VCaP (cell line): Measurements from ENCODE around the gene TEK.

ENCODE experiments used
- H3K27ac ChIP-seq: fragments of 450-650 bp; 2 replicates; pipeline ENCODE4 v1.5.1; 2017
- TF ChIP-seq, protein P1 (sequence below): fragments of 450-650 bp; conservative IDR thresholded peaks from 2 replicates; pipeline ENCODE4 v1.5.1; 2017; ENCODE audit warnings: mild to moderate bottlenecking, moderate library complexity

The TEK gene

GRCh38 chr9:27145143-27145542 is 36.1 kb downstream of the TEK start:
- no peak overlapping the region for H3K27ac ChIP-seq
- TF ChIP-seq, protein P1, sequence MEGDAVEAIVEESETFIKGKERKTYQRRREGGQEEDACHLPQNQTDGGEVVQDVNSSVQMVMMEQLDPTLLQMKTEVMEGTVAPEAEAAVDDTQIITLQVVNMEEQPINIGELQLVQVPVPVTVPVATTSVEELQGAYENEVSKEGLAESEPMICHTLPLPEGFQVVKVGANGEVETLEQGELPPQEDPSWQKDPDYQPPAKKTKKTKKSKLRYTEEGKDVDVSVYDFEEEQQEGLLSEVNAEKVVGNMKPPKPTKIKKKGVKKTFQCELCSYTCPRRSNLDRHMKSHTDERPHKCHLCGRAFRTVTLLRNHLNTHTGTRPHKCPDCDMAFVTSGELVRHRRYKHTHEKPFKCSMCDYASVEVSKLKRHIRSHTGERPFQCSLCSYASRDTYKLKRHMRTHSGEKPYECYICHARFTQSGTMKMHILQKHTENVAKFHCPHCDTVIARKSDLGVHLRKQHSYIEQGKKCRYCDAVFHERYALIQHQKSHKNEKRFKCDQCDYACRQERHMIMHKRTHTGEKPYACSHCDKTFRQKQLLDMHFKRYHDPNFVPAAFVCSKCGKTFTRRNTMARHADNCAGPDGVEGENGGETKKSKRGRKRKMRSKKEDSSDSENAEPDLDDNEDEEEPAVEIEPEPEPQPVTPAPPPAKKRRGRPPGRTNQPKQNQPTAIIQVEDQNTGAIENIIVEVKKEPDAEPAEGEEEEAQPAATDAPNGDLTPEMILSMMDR = no peak

DNA sequence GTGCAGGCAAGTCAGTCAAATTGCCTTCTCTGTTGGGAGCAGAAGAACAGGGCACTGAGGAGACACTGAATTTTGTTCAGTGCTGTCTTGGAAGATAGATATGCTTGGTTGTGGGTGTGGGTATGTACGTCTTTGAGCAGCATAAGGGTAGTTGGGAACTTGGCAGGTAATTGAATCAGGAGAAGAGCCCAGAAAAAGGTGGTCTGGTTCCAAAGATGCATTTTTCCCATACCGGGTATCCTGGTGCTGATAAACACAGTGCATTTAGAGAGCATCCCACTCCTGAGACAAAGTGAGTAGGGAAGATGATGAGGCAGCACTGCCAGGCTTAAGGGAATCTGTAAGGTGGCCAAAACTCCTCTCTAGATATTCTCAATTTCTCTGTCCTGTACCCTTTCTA is 40.6 kb downstream of the TEK start:
- TF ChIP-seq, protein P1 = no peak
- H3K27ac ChIP-seq = no peak overlapping the region

DNA sequence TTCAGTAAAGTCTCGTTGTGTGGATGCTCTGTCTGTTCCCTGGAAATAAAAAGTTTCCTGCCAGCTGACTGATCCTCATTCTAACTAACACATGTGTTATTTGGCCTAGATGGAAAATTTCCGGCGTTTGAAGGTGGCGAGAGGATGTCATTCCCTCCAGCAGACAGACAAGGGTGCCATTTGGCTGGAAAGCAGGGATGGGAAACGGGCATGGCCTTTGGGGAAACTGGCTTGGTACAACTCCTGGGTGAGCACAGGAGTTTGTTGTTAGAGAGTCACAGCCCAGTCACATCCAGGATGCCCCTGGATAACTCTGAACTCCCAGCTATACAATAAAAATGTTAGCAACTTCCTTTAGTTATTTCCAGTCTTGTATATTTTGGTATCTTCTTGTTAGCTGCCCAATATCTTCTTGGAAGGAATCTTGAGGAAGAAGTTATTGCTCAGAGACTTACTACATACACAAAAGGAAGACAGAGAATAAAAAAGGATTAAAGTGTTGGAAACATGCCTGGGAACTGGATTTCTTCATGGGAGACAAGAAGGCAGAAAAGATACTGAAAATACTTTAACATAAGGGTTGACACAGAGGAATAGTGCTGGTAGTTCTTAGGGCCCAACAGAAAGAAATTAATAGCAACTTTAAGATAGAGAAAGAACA is 41.9 kb downstream of the TEK start:
- no peak overlapping the region for H3K27ac ChIP-seq
- TF ChIP-seq, protein P1 = no peak

DNA sequence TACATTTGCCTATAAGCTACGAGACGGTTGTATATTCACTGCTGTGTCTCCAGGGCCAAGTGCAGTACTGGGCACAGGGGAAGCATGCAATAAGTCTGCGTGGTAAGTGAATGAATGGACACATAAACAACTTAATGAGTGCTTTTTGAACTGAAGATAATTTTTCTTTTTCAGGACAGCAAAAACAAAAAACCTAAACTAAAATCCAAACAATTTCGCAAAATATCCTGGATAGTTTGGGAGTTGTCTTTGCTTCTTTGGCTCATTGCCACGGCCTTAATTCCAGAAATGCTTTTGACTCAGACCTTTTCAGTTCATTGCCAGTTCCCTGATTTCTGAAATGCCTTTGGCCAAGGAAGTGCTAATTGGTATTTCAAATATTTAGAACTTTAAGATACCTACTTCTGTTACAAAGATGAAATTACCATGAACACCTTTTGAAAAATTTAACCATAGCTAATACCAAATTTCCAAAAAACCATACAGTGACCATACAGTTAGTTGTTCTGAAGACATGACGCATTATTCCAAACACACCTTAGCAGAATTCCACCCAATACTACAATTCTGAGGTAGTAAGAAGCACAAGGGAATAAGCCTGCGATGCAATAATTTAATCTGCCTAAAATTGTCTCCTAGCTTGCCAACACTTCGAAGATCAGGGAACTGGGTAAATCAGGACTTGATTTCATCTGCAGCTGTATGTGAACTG is 42.8 kb downstream of the TEK start:
- TF ChIP-seq, protein P1 = no peak
- no peak overlapping the region for H3K27ac ChIP-seq

DNA sequence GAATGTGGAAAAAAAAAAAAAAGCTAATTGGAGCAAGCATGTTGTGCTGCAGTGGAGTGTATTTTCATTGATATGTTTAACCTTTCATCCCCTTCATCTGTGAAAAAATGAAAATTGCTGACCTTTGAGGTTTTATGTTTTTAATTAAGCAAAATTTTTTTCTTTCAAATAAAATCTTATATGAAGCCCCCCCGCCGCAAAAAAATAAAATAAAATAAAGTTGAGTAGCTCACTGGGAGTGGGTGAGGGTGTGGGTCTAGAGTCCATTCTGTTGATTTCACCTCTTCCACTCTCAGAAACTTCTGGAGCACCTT is 43.3 kb downstream of the TEK start:
- TF ChIP-seq, protein P1 = no peak
- no peak overlapping the region for H3K27ac ChIP-seq

- H3K27ac ChIP-seq = no peak overlapping the region
- TF ChIP-seq, protein P1 = no peak
Measured at GRCh38 chr9:27154908-27155307, 45.9 kb downstream of the TEK start.

DNA sequence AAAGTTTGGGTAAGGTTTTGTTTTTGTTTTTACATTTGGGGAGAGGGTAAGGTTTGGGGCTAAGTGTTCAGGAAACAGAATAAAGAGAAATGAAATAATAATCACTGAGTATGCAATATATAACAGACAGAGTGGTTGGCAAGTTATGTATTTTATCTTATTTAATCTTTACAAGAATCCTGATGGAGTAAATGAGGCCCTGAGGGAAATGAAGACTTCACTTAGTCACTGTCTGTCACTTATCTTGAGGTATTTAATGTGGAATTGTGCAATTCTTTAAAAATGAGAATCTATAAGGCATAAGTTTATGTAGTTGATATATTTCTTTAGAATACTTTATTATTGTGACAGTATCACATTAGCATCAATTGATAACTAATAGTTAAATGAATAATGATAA is 48.1 kb downstream of the TEK start:
- H3K27ac ChIP-seq = no peak overlapping the region
- TF ChIP-seq, protein P1 = no peak
